ENCODE results near the gene GLIPR1L2.

Gene GLIPR1L2

GRCh38 chr12:75361408-75361807 lies 29.5 kb upstream of the GLIPR1L2 start:
- Histone ChIP-seq H3K23ac (ENCODE audit: low read length in 2 of 2) (no peak overlapping the region), H2AK5ac (ENCODE audit: low read length, severe bottlenecking) (no peak overlapping the region), H4K91ac (ENCODE audit: low read length) (no peak overlapping the region), H3K4me3 (ENCODE audit: insufficient read depth in 1 of 2, low read depth in 1 of 2, low read length in 2 of 2) (no peak overlapping the region), H2BK12ac (ENCODE audit: low read length in 2 of 2) (no peak overlapping the region), H3K4ac (ENCODE audit: low read depth in 1 of 2, low read length in 2 of 2) (no peak overlapping the region), H2BK15ac (ENCODE audit: low read depth, poor library complexity, severe bottlenecking) (no peak overlapping the region), H4K8ac (ENCODE audit: low read length) (no peak overlapping the region), H3K27me3 (ENCODE audit: control insufficient read depth in 1 of 2, insufficient read depth in 1 of 2, low read length in 2 of 2) (no peaks in the 10 kb centered on the region), H3K9me3 (ENCODE audit: control insufficient read depth, low read length) (no peaks in the 10 kb centered on the region), H3K14ac (ENCODE audit: low read length in 2 of 2) (no peak overlapping the region), H3K27ac (ENCODE audit: low read length, poor library complexity, severe bottlenecking) (no peak overlapping the region), H2AFZ (ENCODE audit: low read depth, low read length) (no peak overlapping the region), H3K79me1 (replicated peaks; ENCODE audit: low read length, poor library complexity, severe bottlenecking) (no peaks in the 10 kb centered on the region), H2BK120ac (ENCODE audit: low read depth, low read length) (no peak overlapping the region), H3K18ac (ENCODE audit: low read depth in 1 of 2, low read length in 2 of 2) (no peak overlapping the region), H2BK5ac (ENCODE audit: low read depth, low read length, poor library complexity, severe bottlenecking) (no peak overlapping the region), H3K4me1 (ENCODE audit: control insufficient read depth, insufficient read depth, low read depth, low read length) (no peaks in the 10 kb centered on the region), H3K36me3 (ENCODE audit: control insufficient read depth in 1 of 2, insufficient read depth in 2 of 2, low read depth in 1 of 2, low read length in 2 of 2) (no peaks in the 10 kb centered on the region), H3K9ac (ENCODE audit: low read length) (no peak overlapping the region), H3K4me2 (ENCODE audit: low read length, poor library complexity, severe bottlenecking) (no peak overlapping the region)
- WGBS = 50% methylated on average over 1 of the region's 1 CpG
- no peak for DNase-seq

GRCh38 chr12:75364919-75365318 lies 26.0 kb upstream of the GLIPR1L2 start:
- no peak overlapping the region for H3K4ac ChIP-seq (ENCODE audit: low read depth in 1 of 2, low read length in 2 of 2)
- H3K9me3 ChIP-seq (ENCODE audit: control insufficient read depth, low read length) = no peaks in the 10 kb centered on the region
- H2BK120ac ChIP-seq (ENCODE audit: low read depth, low read length) = no peak overlapping the region
- no peak overlapping the region for H4K91ac ChIP-seq (ENCODE audit: low read length)
- H3K9ac ChIP-seq (ENCODE audit: low read length) = no peak overlapping the region
- H3K36me3 ChIP-seq (ENCODE audit: control insufficient read depth in 1 of 2, insufficient read depth in 2 of 2, low read depth in 1 of 2, low read length in 2 of 2) = no peaks in the 10 kb centered on the region
- no peaks in the 10 kb centered on the region for H3K4me1 ChIP-seq (ENCODE audit: control insufficient read depth, insufficient read depth, low read depth, low read length)
- no peak overlapping the region for H3K4me2 ChIP-seq (ENCODE audit: low read length, poor library complexity, severe bottlenecking)
- no peak overlapping the region for H2AK5ac ChIP-seq (ENCODE audit: low read length, severe bottlenecking)
- H3K14ac ChIP-seq (ENCODE audit: low read length in 2 of 2) = no peak overlapping the region
- no peak overlapping the region for H2BK5ac ChIP-seq (ENCODE audit: low read depth, low read length, poor library complexity, severe bottlenecking)
- no peak overlapping the region for H3K27ac ChIP-seq (ENCODE audit: low read length, poor library complexity, severe bottlenecking)
- no peak overlapping the region for H3K18ac ChIP-seq (ENCODE audit: low read depth in 1 of 2, low read length in 2 of 2)
- H2BK12ac ChIP-seq (ENCODE audit: low read length in 2 of 2) = no peak overlapping the region
- no peak overlapping the region for H2BK15ac ChIP-seq (ENCODE audit: low read depth, poor library complexity, severe bottlenecking)
- H3K23ac ChIP-seq (ENCODE audit: low read length in 2 of 2) = no peak overlapping the region
- no peaks in the 10 kb centered on the region for H3K27me3 ChIP-seq (ENCODE audit: control insufficient read depth in 1 of 2, insufficient read depth in 1 of 2, low read length in 2 of 2)
- H3K4me3 ChIP-seq (ENCODE audit: insufficient read depth in 1 of 2, low read depth in 1 of 2, low read length in 2 of 2) = no peak overlapping the region
- DNase-seq = peak; percentile 34
- H4K8ac ChIP-seq (ENCODE audit: low read length) = no peak overlapping the region
- no peak overlapping the region for H2AFZ ChIP-seq (ENCODE audit: low read depth, low read length)
- H3K79me1 ChIP-seq (replicated peaks; ENCODE audit: low read length, poor library complexity, severe bottlenecking) = no peaks in the 10 kb centered on the region

- H3K79me1 ChIP-seq (replicated peaks; ENCODE audit: low read length, poor library complexity, severe bottlenecking) = no peaks in the 10 kb centered on the region
- no peaks in the 10 kb centered on the region for H3K36me3 ChIP-seq (ENCODE audit: control insufficient read depth in 1 of 2, insufficient read depth in 2 of 2, low read depth in 1 of 2, low read length in 2 of 2)
- H2BK15ac ChIP-seq (ENCODE audit: low read depth, poor library complexity, severe bottlenecking) = no peak overlapping the region
- H3K4ac ChIP-seq (ENCODE audit: low read depth in 1 of 2, low read length in 2 of 2) = no peak overlapping the region
- H2BK120ac ChIP-seq (ENCODE audit: low read depth, low read length) = no peak overlapping the region
- no peaks in the 10 kb centered on the region for H3K4me1 ChIP-seq (ENCODE audit: control insufficient read depth, insufficient read depth, low read depth, low read length)
- H4K8ac ChIP-seq (ENCODE audit: low read length) = no peak overlapping the region
- no peak overlapping the region for H2AK5ac ChIP-seq (ENCODE audit: low read length, severe bottlenecking)
- no peak overlapping the region for H3K4me2 ChIP-seq (ENCODE audit: low read length, poor library complexity, severe bottlenecking)
- no peak overlapping the region for H3K9ac ChIP-seq (ENCODE audit: low read length)
- H3K27ac ChIP-seq (ENCODE audit: low read length, poor library complexity, severe bottlenecking) = no peak overlapping the region
- H3K18ac ChIP-seq (ENCODE audit: low read depth in 1 of 2, low read length in 2 of 2) = no peak overlapping the region
- no peaks in the 10 kb centered on the region for H3K9me3 ChIP-seq (ENCODE audit: control insufficient read depth, low read length)
- H2BK12ac ChIP-seq (ENCODE audit: low read length in 2 of 2) = no peak overlapping the region
- no peak overlapping the region for H2AFZ ChIP-seq (ENCODE audit: low read depth, low read length)
- no peak overlapping the region for H3K4me3 ChIP-seq (ENCODE audit: insufficient read depth in 1 of 2, low read depth in 1 of 2, low read length in 2 of 2)
- WGBS = no CpG with 5 or more reads among the region's 1 CpG
- H3K23ac ChIP-seq (ENCODE audit: low read length in 2 of 2) = no peak overlapping the region
- H3K14ac ChIP-seq (ENCODE audit: low read length in 2 of 2) = no peak overlapping the region
- H2BK5ac ChIP-seq (ENCODE audit: low read depth, low read length, poor library complexity, severe bottlenecking) = no peak overlapping the region
- peak; percentile 19 for DNase-seq
- no peak overlapping the region for H4K91ac ChIP-seq (ENCODE audit: low read length)
- H3K27me3 ChIP-seq (ENCODE audit: control insufficient read depth in 1 of 2, insufficient read depth in 1 of 2, low read length in 2 of 2) = no peaks in the 10 kb centered on the region
These were observed 24.3 kb upstream of the GLIPR1L2 start for GRCh38 chr12:75366629-75367028.

- H2BK12ac ChIP-seq (ENCODE audit: low read length in 2 of 2) = no peak overlapping the region
- H3K9ac ChIP-seq (ENCODE audit: low read length) = no peak overlapping the region
- no peak overlapping the region for H3K18ac ChIP-seq (ENCODE audit: low read depth in 1 of 2, low read length in 2 of 2)
- H3K4me1 ChIP-seq (ENCODE audit: control insufficient read depth, insufficient read depth, low read depth, low read length) = no peaks in the 10 kb centered on the region
- H2BK120ac ChIP-seq (ENCODE audit: low read depth, low read length) = no peak overlapping the region
- no peak overlapping the region for H2AK5ac ChIP-seq (ENCODE audit: low read length, severe bottlenecking)
- no peaks in the 10 kb centered on the region for H3K27me3 ChIP-seq (ENCODE audit: control insufficient read depth in 1 of 2, insufficient read depth in 1 of 2, low read length in 2 of 2)
- WGBS = 97% methylated on average over 2 of the region's 2 CpGs
- H2AFZ ChIP-seq (ENCODE audit: low read depth, low read length) = no peak overlapping the region
- no peak overlapping the region for H4K91ac ChIP-seq (ENCODE audit: low read length)
- no peak overlapping the region for H3K4me2 ChIP-seq (ENCODE audit: low read length, poor library complexity, severe bottlenecking)
- no peak overlapping the region for H3K14ac ChIP-seq (ENCODE audit: low read length in 2 of 2)
- H2BK15ac ChIP-seq (ENCODE audit: low read depth, poor library complexity, severe bottlenecking) = no peak overlapping the region
- no peaks in the 10 kb centered on the region for H3K79me1 ChIP-seq (replicated peaks; ENCODE audit: low read length, poor library complexity, severe bottlenecking)
- no peak overlapping the region for H3K4ac ChIP-seq (ENCODE audit: low read depth in 1 of 2, low read length in 2 of 2)
- no peak overlapping the region for H3K23ac ChIP-seq (ENCODE audit: low read length in 2 of 2)
- no peak overlapping the region for H3K27ac ChIP-seq (ENCODE audit: low read length, poor library complexity, severe bottlenecking)
- no peak overlapping the region for H3K4me3 ChIP-seq (ENCODE audit: insufficient read depth in 1 of 2, low read depth in 1 of 2, low read length in 2 of 2)
- no peak overlapping the region for H2BK5ac ChIP-seq (ENCODE audit: low read depth, low read length, poor library complexity, severe bottlenecking)
- no peak overlapping the region for H4K8ac ChIP-seq (ENCODE audit: low read length)
- H3K9me3 ChIP-seq (ENCODE audit: control insufficient read depth, low read length) = no peaks in the 10 kb centered on the region
- H3K36me3 ChIP-seq (ENCODE audit: control insufficient read depth in 1 of 2, insufficient read depth in 2 of 2, low read depth in 1 of 2, low read length in 2 of 2) = no peaks in the 10 kb centered on the region
- no peak for DNase-seq
These were observed 15.9 kb upstream of the GLIPR1L2 start for GRCh38 chr12:75374971-75375370.

All from mesenchymal stem cell (in vitro differentiated cells and primary cell).